ENCODE measurements around the gene CENPH.
A peak's percentile ranks its signal among the peaks of the same experiment; 100 is the strongest.
"Not testable (repeated sequence)": the region's sequence is repeated elsewhere in the genome, so short reads cannot be mapped to it uniquely, and the experiment has no call there.

CENPH gene

GRCh38 chr5:69211200-69211599, 21.8 kb downstream of the CENPH start:
- no peak for DNase-seq

GRCh38 chr5:69212022-69212421, 22.6 kb downstream of the CENPH start:
- no peak for DNase-seq

- DNase-seq = peak; percentile 19
Measured at GRCh38 chr5:69213513-69214215, 24.3 kb downstream of the CENPH start.

GRCh38 chr5:69217151-69217511, 27.7 kb downstream of the CENPH start:
- peak; percentile 55 for DNase-seq

- DNase-seq = peak; percentile 98
Measured at GRCh38 chr5:69217548-69218526, 28.5 kb downstream of the CENPH start.

GRCh38 chr5:69219939-69220338, 30.6 kb downstream of the CENPH start:
- no peak for DNase-seq

- not testable (repeated sequence) for DNase-seq
Measured at GRCh38 chr5:69220371-69220770, 31.0 kb downstream of the CENPH start.

GRCh38 chr5:69220833-69221232, 31.4 kb downstream of the CENPH start:
- DNase-seq = not testable (repeated sequence)

- no peak for DNase-seq
Measured at GRCh38 chr5:69224520-69224919, 35.1 kb downstream of the CENPH start.

GRCh38 chr5:69225860-69226259, 36.5 kb downstream of the CENPH start:
- no peak for DNase-seq

GRCh38 chr5:69230181-69230580, 40.8 kb downstream of the CENPH start:
- no peak for DNase-seq

GRCh38 chr5:69231281-69231680, 41.9 kb downstream of the CENPH start:
- no peak for DNase-seq

- DNase-seq = no peak
Measured at GRCh38 chr5:69231851-69232250, 42.5 kb downstream of the CENPH start.

GRCh38 chr5:69234457-69235268, 45.3 kb downstream of the CENPH start, which contains the start of gene CDK7:
TSS of gene CDK7 (plus strand) at chr5:69234886. CDS start at chr5:69234976, 90 bp downstream.
- DNase-seq = peak; percentile 98

- DNase-seq = not testable (repeated sequence)
Measured at GRCh38 chr5:69236733-69237132, 47.4 kb downstream of the CENPH start.

- no peak for DNase-seq
Measured at GRCh38 chr5:69237877-69238276, 48.5 kb downstream of the CENPH start.

GRCh38 chr5:69238760-69239251, 49.4 kb downstream of the CENPH start:
- no peak for DNase-seq

- no peak for DNase-seq
Measured at GRCh38 chr5:69242215-69242927, 53.0 kb downstream of the CENPH start.

- no peak for DNase-seq
Measured at GRCh38 chr5:69245031-69245430, 55.6 kb downstream of the CENPH start.

- DNase-seq = no peak
Measured at GRCh38 chr5:69248019-69248418, 58.6 kb downstream of the CENPH start.

GRCh38 chr5:69250593-69250992, 61.2 kb downstream of the CENPH start:
- DNase-seq = no peak

- DNase-seq = no peak
Measured at GRCh38 chr5:69252437-69252836, 63.1 kb downstream of the CENPH start.

Measured in hematopoietic multipotent progenitor cell treated with erythropoietin and hydrocortisone succinate and interleukin-3 and kit ligand, for 4 days (in vitro differentiated cells).